Thoracic aorta (tissue), 2 donors: Measurements from ENCODE around the gene WDFY3. TPM values are rescaled to one million over a fixed set of nuclear protein-coding genes. Genes with fewer than 3 reads are reported as not detected.

Experiments
- ATAC-seq: fragments of 150-250 bp; one replicate; pipeline ENCODE4 v1.8.0; 2017; ENCODE audit warnings: low read depth; ENCODE audit not compliant: insufficient number of reproducible peaks, low FRiP score
- DNase-seq: peaks from one replicate; pipeline ENCODE4 v3.0.0-alpha.2; 2020; ENCODE audit warnings: low spot score
- H3K27ac ChIP-seq, 2 donors: fragments of 200-600 bp; sonication (generic); 1 replicate in 1 of 2; 2 replicates in 1 of 2; pipeline ENCODE4 v1.5.1; 2016; ENCODE audit warnings: mild to moderate bottlenecking in 2 of 2, moderate library complexity in 2 of 2
- H3K27me3 ChIP-seq: fragments of 200-600 bp; sonication (generic); replicated peaks from 2 replicates; pipeline ENCODE4 v1.6.0; 2016; ENCODE audit warnings: mild to moderate bottlenecking; ENCODE audit not compliant: insufficient read depth
- H3K36me3 ChIP-seq: fragments of 200-600 bp; sonication (generic); one replicate; pipeline ENCODE4 v1.5.1; 2016
- H3K4me1 ChIP-seq, 2 donors: fragments of 200-600 bp; sonication (generic); 1 replicate in 1 of 2; 2 replicates in 1 of 2; pipeline versions ENCODE4 v1.5.1 to v1.6.0; 2016; ENCODE audit warnings: low read depth in 2 of 2, mild to moderate bottlenecking in 1 of 2; ENCODE audit not compliant: control insufficient read depth in 1 of 2
- H3K4me3 ChIP-seq: fragments of 200-600 bp; sonication (generic); 2 replicates; pipeline ENCODE4 v1.5.1; 2016; ENCODE audit warnings: mild to moderate bottlenecking
- H3K9me3 ChIP-seq: fragments of 200-600 bp; sonication (generic); 2 replicates; pipeline ENCODE4 v1.5.1; 2016
- total RNA-seq, 2 donors: library from RNA; depleted of rRNA; stranded (reverse); fragments of >200 nt; gene quantifications; one replicate each; pipeline versions ENCODE4 v1.1.0 to v1.2.3, GENCODE V29; 2016
- TF ChIP-seq, protein P1 (sequence below): fragments of 200-600 bp; sonication (generic); IDR thresholded peaks from one replicate; pipeline ENCODE4 v1.5.1; 2019; ENCODE audit warnings: antibody characterized with exemption

The WDFY3 gene
- total RNA-seq, 2 donors from 2014 or later, result 116 to 140 TPM

DNA sequence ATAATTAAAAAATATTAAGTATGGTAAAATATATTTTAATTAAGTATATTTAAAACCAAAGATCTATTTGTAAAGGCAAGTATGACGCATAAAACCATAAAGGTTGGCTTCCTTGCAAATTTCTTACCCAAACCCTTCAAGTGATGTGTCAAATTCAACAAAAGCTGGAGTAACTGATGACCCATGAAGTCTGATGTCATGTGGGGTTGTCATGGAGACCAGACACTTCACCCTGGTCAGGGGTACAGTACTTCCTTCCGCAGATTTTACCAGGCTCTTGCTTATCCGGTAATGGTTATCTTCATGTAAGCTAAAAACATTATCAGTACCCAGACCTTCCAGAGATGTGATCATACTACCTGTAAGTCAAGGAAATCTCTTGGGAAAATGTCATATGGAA is 170.1 kb downstream of the WDFY3 start:
- no peak for DNase-seq
- ATAC-seq, result no peak
- no peaks in the 10 kb centered on the region for H3K27me3 ChIP-seq
- H3K36me3 ChIP-seq, result peaks cover 17% of the 10 kb centered on the region
- TF ChIP-seq, protein P1, sequence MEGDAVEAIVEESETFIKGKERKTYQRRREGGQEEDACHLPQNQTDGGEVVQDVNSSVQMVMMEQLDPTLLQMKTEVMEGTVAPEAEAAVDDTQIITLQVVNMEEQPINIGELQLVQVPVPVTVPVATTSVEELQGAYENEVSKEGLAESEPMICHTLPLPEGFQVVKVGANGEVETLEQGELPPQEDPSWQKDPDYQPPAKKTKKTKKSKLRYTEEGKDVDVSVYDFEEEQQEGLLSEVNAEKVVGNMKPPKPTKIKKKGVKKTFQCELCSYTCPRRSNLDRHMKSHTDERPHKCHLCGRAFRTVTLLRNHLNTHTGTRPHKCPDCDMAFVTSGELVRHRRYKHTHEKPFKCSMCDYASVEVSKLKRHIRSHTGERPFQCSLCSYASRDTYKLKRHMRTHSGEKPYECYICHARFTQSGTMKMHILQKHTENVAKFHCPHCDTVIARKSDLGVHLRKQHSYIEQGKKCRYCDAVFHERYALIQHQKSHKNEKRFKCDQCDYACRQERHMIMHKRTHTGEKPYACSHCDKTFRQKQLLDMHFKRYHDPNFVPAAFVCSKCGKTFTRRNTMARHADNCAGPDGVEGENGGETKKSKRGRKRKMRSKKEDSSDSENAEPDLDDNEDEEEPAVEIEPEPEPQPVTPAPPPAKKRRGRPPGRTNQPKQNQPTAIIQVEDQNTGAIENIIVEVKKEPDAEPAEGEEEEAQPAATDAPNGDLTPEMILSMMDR, result no peak
- H3K9me3 ChIP-seq, result no peaks in the 10 kb centered on the region
- no peaks in the 10 kb centered on the region for H3K4me1 ChIP-seq
- H3K27ac ChIP-seq, result no peak overlapping the region
- no peak overlapping the region for H3K4me3 ChIP-seq

- Histone ChIP-seq H3K4me3 (no peak overlapping the region), H3K27ac (no peak overlapping the region), H3K9me3 (no peaks in the 10 kb centered on the region), H3K4me1 (no peaks in the 10 kb centered on the region), H3K27me3 (no peaks in the 10 kb centered on the region), H3K36me3 (peaks cover 11% of the 10 kb centered on the region)
- TF ChIP-seq, protein P1, result no peak
- ATAC-seq (no peak), DNase-seq (no peak)
Measured at GRCh38 chr4:84792366-84793301, 173.9 kb downstream of the WDFY3 start.

DNA sequence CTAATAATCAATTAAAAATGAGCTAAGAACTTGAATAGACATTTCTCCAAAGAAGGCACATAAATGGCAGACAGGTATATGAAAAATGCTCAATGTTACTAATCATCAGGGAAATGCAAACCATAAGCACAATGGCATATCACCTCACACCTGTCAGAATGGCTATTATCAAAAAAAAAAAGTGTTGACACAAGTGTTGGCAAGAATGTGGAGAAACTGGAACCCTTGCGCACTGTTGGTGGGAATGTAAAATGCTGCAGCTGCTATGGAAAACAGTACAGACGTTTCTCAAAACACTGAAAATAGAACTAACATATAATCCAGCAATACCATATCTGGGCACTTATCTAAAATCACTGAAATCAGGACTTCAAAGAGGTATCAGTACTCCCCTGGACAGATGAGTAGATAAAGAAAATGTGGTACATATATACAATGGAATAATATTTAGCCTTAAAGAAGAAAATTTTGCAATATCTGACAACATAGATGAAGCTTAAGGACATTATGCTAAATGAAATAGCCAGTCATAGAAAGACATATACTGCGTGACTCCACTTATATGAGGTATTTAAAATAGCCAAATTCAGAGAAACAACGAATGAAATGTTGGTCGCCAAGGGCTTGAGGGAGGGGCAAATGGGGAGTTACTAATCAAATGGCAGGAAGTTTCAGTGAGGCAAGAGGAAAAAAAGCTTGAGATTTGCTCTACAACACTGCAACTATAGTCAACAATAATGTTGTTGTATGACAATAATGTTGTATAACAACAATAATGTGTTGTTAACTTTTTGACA is 175.5 kb downstream of the WDFY3 start:
- Histone ChIP-seq H3K36me3 (peaks cover 23% of the 10 kb centered on the region), H3K27me3 (no peaks in the 10 kb centered on the region), H3K9me3 (no peaks in the 10 kb centered on the region), H3K27ac (no peak overlapping the region), H3K4me1 (no peaks in the 10 kb centered on the region), H3K4me3 (no peak overlapping the region)
- DNase-seq (no peak), ATAC-seq (no peak)
- TF ChIP-seq, protein P1, result no peak

GRCh38 chr4:84786478-84786877 is 180.0 kb downstream of the WDFY3 start:
- no peak for ATAC-seq
- H3K4me3 ChIP-seq, result no peak overlapping the region
- H3K4me1 ChIP-seq, result no peaks in the 10 kb centered on the region
- peaks cover 43% of the 10 kb centered on the region for H3K36me3 ChIP-seq
- no peaks in the 10 kb centered on the region for H3K27me3 ChIP-seq
- no peaks in the 10 kb centered on the region for H3K9me3 ChIP-seq
- DNase-seq, result no peak
- TF ChIP-seq, protein P1, result no peak
- no peak overlapping the region for H3K27ac ChIP-seq

DNA sequence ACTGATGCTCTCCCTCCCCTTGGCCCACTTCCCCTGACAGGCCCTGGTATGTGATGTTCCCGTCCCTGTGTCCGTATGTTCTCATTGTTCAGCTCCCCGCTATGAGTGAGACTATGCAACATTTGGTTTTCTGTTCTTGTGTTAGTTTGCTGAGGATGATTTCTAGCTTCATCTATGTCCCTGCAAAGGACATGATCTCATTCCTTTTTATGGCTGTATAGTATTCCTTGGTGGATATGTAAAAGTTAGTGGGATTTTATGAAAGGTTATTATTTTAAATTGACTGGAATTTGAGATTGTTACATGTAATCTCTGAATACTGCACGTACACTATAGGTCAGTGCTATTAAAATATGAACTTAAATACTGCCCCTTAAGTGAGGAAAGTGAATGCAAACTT is 184.0 kb downstream of the WDFY3 start:
- peaks cover 53% of the 10 kb centered on the region for H3K36me3 ChIP-seq
- no peaks in the 10 kb centered on the region for H3K27me3 ChIP-seq
- no peaks in the 10 kb centered on the region for H3K9me3 ChIP-seq
- no peak for DNase-seq
- H3K27ac ChIP-seq, result no peak overlapping the region
- no peak overlapping the region for H3K4me3 ChIP-seq
- TF ChIP-seq, protein P1, result no peak
- no peak for ATAC-seq
- no peaks in the 10 kb centered on the region for H3K4me1 ChIP-seq
